ENCODE data around the gene DNAJC3. TPM values are rescaled to one million over a fixed set of nuclear protein-coding genes. Genes with fewer than 3 reads are reported as not detected.

Gene DNAJC3
- total RNA-seq, 1 experiment from 2014 or later, result 25.7 TPM

DNA sequence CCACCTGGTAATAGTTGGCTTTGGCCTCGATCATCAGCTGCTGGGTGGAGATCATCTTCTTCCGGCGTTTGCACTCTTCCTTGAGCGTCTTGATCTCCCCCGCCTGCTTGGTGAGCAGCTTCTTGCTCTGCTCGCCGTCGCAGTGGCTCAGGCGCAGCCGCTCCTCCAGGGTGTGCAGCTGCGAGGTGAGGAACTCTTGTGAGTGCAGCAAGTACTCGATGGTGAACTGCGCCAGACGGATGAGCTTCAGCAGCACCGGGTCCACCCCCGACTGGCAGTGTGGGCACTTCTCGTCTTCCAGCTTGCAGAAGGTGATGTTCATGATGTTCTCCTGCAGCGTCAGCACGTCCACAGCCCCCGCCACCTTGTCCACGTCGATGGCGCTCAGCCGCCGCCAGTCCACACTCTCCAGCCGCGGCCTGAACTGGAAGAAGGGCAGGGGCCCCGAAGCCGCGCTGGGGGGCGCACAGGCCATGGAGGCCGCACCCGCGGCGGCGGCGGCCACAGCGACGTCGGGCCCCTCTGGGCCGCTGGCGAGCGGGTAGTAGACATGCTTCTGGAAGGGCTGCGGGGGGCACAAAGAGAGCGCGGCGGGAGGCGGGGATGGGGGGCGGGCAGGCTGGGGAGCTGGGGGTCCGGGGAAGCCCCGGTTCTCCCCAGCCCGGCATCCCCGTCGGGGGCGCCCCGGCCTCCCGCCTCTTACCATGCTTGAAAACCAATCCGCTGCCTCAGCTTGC lies 35.5 kb upstream of the DNAJC3 start:
- BruUV-seq (replicated peaks), result no TSS peak
- H3K4me3 ChIP-seq (ENCODE audit: low read depth in 2 of 2, low read length in 2 of 2), result peak overlapping the region in 1 of 2 experiments; percentile 14; a peak in 1 of 4 replicates
- TF ChIP-seq, protein P1, sequence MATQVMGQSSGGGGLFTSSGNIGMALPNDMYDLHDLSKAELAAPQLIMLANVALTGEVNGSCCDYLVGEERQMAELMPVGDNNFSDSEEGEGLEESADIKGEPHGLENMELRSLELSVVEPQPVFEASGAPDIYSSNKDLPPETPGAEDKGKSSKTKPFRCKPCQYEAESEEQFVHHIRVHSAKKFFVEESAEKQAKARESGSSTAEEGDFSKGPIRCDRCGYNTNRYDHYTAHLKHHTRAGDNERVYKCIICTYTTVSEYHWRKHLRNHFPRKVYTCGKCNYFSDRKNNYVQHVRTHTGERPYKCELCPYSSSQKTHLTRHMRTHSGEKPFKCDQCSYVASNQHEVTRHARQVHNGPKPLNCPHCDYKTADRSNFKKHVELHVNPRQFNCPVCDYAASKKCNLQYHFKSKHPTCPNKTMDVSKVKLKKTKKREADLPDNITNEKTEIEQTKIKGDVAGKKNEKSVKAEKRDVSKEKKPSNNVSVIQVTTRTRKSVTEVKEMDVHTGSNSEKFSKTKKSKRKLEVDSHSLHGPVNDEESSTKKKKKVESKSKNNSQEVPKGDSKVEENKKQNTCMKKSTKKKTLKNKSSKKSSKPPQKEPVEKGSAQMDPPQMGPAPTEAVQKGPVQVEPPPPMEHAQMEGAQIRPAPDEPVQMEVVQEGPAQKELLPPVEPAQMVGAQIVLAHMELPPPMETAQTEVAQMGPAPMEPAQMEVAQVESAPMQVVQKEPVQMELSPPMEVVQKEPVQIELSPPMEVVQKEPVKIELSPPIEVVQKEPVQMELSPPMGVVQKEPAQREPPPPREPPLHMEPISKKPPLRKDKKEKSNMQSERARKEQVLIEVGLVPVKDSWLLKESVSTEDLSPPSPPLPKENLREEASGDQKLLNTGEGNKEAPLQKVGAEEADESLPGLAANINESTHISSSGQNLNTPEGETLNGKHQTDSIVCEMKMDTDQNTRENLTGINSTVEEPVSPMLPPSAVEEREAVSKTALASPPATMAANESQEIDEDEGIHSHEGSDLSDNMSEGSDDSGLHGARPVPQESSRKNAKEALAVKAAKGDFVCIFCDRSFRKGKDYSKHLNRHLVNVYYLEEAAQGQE (IDR thresholded peaks at IDR 0.05; ENCODE audit: insufficient read depth in 1 of 2, low read depth in 2 of 2, low read length in 1 of 2), result no peak
- TF ChIP-seq, protein P2, sequence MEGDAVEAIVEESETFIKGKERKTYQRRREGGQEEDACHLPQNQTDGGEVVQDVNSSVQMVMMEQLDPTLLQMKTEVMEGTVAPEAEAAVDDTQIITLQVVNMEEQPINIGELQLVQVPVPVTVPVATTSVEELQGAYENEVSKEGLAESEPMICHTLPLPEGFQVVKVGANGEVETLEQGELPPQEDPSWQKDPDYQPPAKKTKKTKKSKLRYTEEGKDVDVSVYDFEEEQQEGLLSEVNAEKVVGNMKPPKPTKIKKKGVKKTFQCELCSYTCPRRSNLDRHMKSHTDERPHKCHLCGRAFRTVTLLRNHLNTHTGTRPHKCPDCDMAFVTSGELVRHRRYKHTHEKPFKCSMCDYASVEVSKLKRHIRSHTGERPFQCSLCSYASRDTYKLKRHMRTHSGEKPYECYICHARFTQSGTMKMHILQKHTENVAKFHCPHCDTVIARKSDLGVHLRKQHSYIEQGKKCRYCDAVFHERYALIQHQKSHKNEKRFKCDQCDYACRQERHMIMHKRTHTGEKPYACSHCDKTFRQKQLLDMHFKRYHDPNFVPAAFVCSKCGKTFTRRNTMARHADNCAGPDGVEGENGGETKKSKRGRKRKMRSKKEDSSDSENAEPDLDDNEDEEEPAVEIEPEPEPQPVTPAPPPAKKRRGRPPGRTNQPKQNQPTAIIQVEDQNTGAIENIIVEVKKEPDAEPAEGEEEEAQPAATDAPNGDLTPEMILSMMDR (IDR thresholded peaks at IDR 0.05), result no peak
- TF ChIP-seq SIN3A (IDR thresholded peaks at IDR 0.05; ENCODE audit: borderline replicate concordance, insufficient read depth, low read depth, low read length) (no peak), POLR2AphosphoS5 (IDR thresholded peaks at IDR 0.05; ENCODE audit: low read depth, low read length) (no peak), TCF7L2 (IDR thresholded peaks at IDR 0.05; ENCODE audit: low read depth, low read length) (no peak)

DNA sequence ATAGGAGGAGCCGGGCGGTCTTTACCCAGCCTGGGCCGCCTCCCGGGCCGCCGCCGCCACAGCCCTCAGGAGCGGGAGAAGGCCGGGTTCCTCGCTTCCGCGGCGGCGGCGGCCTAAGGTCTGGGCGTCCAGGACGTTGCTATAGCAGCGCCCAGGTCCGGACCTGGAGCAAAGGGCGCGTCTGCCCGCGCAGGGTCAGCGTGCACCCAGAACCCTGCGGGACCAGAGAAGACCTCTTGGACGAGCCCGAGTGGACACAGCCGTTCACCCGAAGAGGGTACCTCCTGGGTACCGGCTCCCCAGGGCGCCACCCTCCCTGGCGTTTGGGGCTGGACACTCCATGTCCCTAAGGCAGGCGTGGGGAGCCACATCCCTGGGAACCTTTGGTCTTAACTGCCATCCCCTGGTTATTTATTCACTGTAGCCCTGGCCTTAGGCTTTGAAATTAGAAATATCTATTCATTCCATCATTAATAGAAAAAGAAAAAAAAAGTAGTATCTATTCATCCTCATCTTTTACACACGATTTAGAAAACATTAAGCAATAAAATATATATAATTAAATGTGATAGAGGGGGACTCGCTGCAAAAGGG lies 34.8 kb upstream of the DNAJC3 start:
- CTCF ChIA-PET, result no interaction called here
- H3K27ac ChIP-seq (ENCODE audit: low read length), result no peak overlapping the region
- peak overlapping the region in 1 of 2 experiments; percentile 14; a peak in 1 of 4 replicates for H3K4me3 ChIP-seq (ENCODE audit: low read depth in 2 of 2, low read length in 2 of 2)
- intact Hi-C loops (cut with micrococcal nuclease; ENCODE audit: unreplicated experiment), result no loop called here
- BruUV-seq (replicated peaks), result TSS peak; percentile 68
- TF ChIP-seq TCF7L2 (IDR thresholded peaks at IDR 0.05; ENCODE audit: low read depth, low read length), result no peak
- TF ChIP-seq POLR2AphosphoS5 (IDR thresholded peaks at IDR 0.05; ENCODE audit: low read depth, low read length), result no peak
- no peak for TF ChIP-seq SIN3A (IDR thresholded peaks at IDR 0.05; ENCODE audit: borderline replicate concordance, insufficient read depth, low read depth, low read length)
- TF ChIP-seq, protein P1 (IDR thresholded peaks at IDR 0.05; ENCODE audit: insufficient read depth in 1 of 2, low read depth in 2 of 2, low read length in 1 of 2), result no peak
- TF ChIP-seq, protein P2 (IDR thresholded peaks at IDR 0.05), result no peak
- 0 out of 2 replicates have a peak, but pooled peaks cover 5% of the 10 kb centered on the region for H3K4me1 ChIP-seq (ENCODE audit: control insufficient read depth, insufficient read depth, low read length)
- no peaks in the 10 kb centered on the region for H3K9me3 ChIP-seq (ENCODE audit: control insufficient read depth, insufficient read depth, low read depth, low read length)
- no peak for DNase-seq (ENCODE audit: low read depth, low spot score)
- in situ Hi-C loops (cut with HindIII; ENCODE audit: low pct_unique_long_range_greater_than_20kb, low sequenced_read_pairs), result no loop called here
- POLR2A ChIA-PET, result no interaction called here
- H3K27me3 ChIP-seq (ENCODE audit: control insufficient read depth, insufficient read depth, low read length), result no peaks in the 10 kb centered on the region
- 0 out of 2 replicates have a peak, but pooled peaks cover 2% of the 10 kb centered on the region for H3K36me3 ChIP-seq (ENCODE audit: control insufficient read depth, insufficient read depth, low read length)
- ATAC-seq, result no peak

More for the DNA sequence above, 35.5 kb upstream of the DNAJC3 start:
- no peak for ATAC-seq
- Histone ChIP-seq H3K36me3 (ENCODE audit: control insufficient read depth, insufficient read depth, low read length) (peaks cover 2% of the 10 kb centered on the region; the same call in 1 of the 2 replicates), H3K9me3 (ENCODE audit: control insufficient read depth, insufficient read depth, low read depth, low read length) (no peaks in the 10 kb centered on the region), H3K27me3 (ENCODE audit: control insufficient read depth, insufficient read depth, low read length) (no peaks in the 10 kb centered on the region), H3K27ac (ENCODE audit: low read length) (no peak overlapping the region), H3K4me1 (ENCODE audit: control insufficient read depth, insufficient read depth, low read length) (0 out of 2 replicates have a peak, but pooled peaks cover 5% of the 10 kb centered on the region)
- in situ Hi-C loops (cut with HindIII; ENCODE audit: low pct_unique_long_range_greater_than_20kb, low sequenced_read_pairs), result no loop called here
- DNase-seq (ENCODE audit: low read depth, low spot score), result no peak
- POLR2A ChIA-PET, result no interaction called here
- intact Hi-C loops (cut with micrococcal nuclease; ENCODE audit: unreplicated experiment), result no loop called here
- CTCF ChIA-PET, result no interaction called here

All from Panc1 (cell line).